GM18520 (cell line): ENCODE data around the gene KRTAP5-2.

Experiments used
- ATAC-seq: cut with Tn5 transposase; IDR thresholded peaks from one replicate; pipeline ENCODE4 v1.9.1; 2021; ENCODE audit not compliant: unreplicated experiment

Gene KRTAP5-2

GRCh38 chr11:1568441-1568911 lies 29.6 kb downstream of the KRTAP5-2 start:
- ATAC-seq: no peak

GRCh38 chr11:1567721-1568100 lies 30.4 kb downstream of the KRTAP5-2 start:
- no peak for ATAC-seq

GRCh38 chr11:1567052-1567720 lies 30.9 kb downstream of the KRTAP5-2 start:
- ATAC-seq: no peak

- no peak for ATAC-seq
Measured at GRCh38 chr11:1566381-1567051, 31.6 kb downstream of the KRTAP5-2 start.

- ATAC-seq: no peak
Measured at GRCh38 chr11:1565904-1566247, 32.2 kb downstream of the KRTAP5-2 start.

- no peak for ATAC-seq
Measured at GRCh38 chr11:1565173-1565903, 32.8 kb downstream of the KRTAP5-2 start.

- ATAC-seq: no peak
Measured at GRCh38 chr11:1564535-1565172, 33.4 kb downstream of the KRTAP5-2 start.

- no peak for ATAC-seq
Measured at GRCh38 chr11:1563697-1564534, 34.2 kb downstream of the KRTAP5-2 start.

- no peak for ATAC-seq
Measured at GRCh38 chr11:1563149-1563638, 34.9 kb downstream of the KRTAP5-2 start.

GRCh38 chr11:1562469-1563148 lies 35.5 kb downstream of the KRTAP5-2 start:
- no peak for ATAC-seq

- no peak for ATAC-seq
Measured at GRCh38 chr11:1561955-1562354, 36.1 kb downstream of the KRTAP5-2 start.

GRCh38 chr11:1561266-1561665 lies 36.8 kb downstream of the KRTAP5-2 start:
- no peak for ATAC-seq

GRCh38 chr11:1560649-1561251 lies 37.3 kb downstream of the KRTAP5-2 start:
- no peak for ATAC-seq

GRCh38 chr11:1560002-1560648 lies 38.0 kb downstream of the KRTAP5-2 start:
- ATAC-seq: no peak

GRCh38 chr11:1559111-1559951 lies 38.8 kb downstream of the KRTAP5-2 start:
- ATAC-seq: no peak

GRCh38 chr11:1558775-1559110 lies 39.4 kb downstream of the KRTAP5-2 start:
- no peak for ATAC-seq

GRCh38 chr11:1557904-1558774 lies 40.0 kb downstream of the KRTAP5-2 start:
- ATAC-seq: no peak
